ENCODE results near the gene B3GNT7.

DNA sequence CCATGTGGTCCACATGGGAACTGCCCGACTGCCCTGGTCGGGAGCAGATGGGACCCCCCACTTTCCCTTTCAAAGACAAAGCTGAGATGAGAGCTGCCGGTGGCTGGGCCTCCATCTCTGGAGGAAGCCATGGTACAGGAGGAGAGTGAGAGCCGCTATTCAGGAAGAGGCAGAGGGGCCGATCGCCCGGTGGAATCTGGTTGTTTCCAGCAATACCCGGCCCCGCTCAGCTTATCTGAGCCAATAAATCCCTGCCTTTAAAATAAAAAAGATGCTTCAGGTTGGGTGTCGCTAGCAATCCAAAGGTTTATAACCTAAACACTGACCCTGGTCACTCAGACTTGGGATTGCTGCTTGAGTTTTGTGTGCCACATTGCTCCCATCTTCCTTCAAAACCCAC lies 15.2 kb upstream of the B3GNT7 start:
- TF ChIP-seq CTCF (conservative IDR thresholded peaks at IDR 0.05) (no peak), ZFX (IDR thresholded peaks at IDR 0.05) (no peak)
